H9 (cell line): ENCODE results near the gene FLACC1. TPM values are rescaled to one million over a fixed set of nuclear protein-coding genes. Genes with fewer than 3 reads are reported as not detected.

Source experiments
- DNase-seq: peaks from one replicate; pipeline ENCODE4 v3.0.0-alpha.2; 2017
- H2AFZ ChIP-seq: one replicate; pipeline ENCODE4 v1.6.1; 2013; ENCODE audit warnings: mild to moderate bottlenecking, low read length, control low read depth, moderate library complexity
- H2AK5ac ChIP-seq: 2 replicates; pipeline ENCODE4 v1.6.1; 2013; ENCODE audit warnings: low read length, control low read depth, mixed read lengths; ENCODE audit not compliant: insufficient read length
- H2BK120ac ChIP-seq: one replicate; pipeline ENCODE4 v1.6.1; 2013; ENCODE audit warnings: low read depth, mild to moderate bottlenecking, low read length, control low read depth, inconsistent platforms; ENCODE audit not compliant: poor library complexity, severe bottlenecking
- H2BK12ac ChIP-seq: 2 replicates; pipeline ENCODE4 v1.6.1; 2013; ENCODE audit warnings: low read length, control low read depth, mixed read lengths, low read depth; ENCODE audit not compliant: insufficient read length
- H2BK15ac ChIP-seq: 2 replicates; pipeline ENCODE4 v1.6.1; 2013; ENCODE audit warnings: low read depth, low read length, control low read depth
- H2BK20ac ChIP-seq: one replicate; pipeline ENCODE4 v1.6.1; 2013; ENCODE audit warnings: low read depth, mild to moderate bottlenecking, low read length, control low read depth, inconsistent platforms; ENCODE audit not compliant: poor library complexity, severe bottlenecking
- H2BK5ac ChIP-seq: 2 replicates; pipeline ENCODE4 v1.6.1; 2013; ENCODE audit warnings: low read length, control low read depth, mixed read lengths; ENCODE audit not compliant: insufficient read length
- H3K14ac ChIP-seq: 2 replicates; pipeline ENCODE4 v1.6.1; 2013; ENCODE audit warnings: low read length, control low read depth; ENCODE audit not compliant: insufficient read depth
- H3K18ac ChIP-seq: 2 replicates; pipeline ENCODE4 v1.6.1; 2013; ENCODE audit warnings: low read depth, mild to moderate bottlenecking, mixed read lengths, low read length, control low read depth; ENCODE audit not compliant: insufficient read length
- H3K23ac ChIP-seq: 2 replicates; pipeline ENCODE4 v1.6.1; 2013; ENCODE audit warnings: low read length, control low read depth, mixed read lengths, low read depth; ENCODE audit not compliant: insufficient read length
- H3K23me2 ChIP-seq: 2 replicates; pipeline ENCODE4 v1.6.1; 2013; ENCODE audit warnings: low read depth, mild to moderate bottlenecking, mixed read lengths, low read length, control low read depth; ENCODE audit not compliant: insufficient read length, poor library complexity, severe bottlenecking
- H3K27ac ChIP-seq: 2 replicates; pipeline ENCODE4 v1.5.1; 2013; ENCODE audit warnings: low read length, control low read depth, mixed read lengths, low read depth; ENCODE audit not compliant: insufficient read length
- H3K27me3 ChIP-seq: 2 replicates; pipeline ENCODE4 v1.6.1; 2013; ENCODE audit warnings: low read length, control low read depth, inconsistent platforms; ENCODE audit not compliant: insufficient read depth
- H3K4ac ChIP-seq: 2 replicates; pipeline ENCODE4 v1.6.1; 2013; ENCODE audit warnings: low read depth, mild to moderate bottlenecking, control low read depth, inconsistent platforms, low read length, moderate library complexity
- H3K4me1 ChIP-seq: 2 replicates; pipeline ENCODE4 v1.6.1; 2013; ENCODE audit warnings: low read length, control low read depth, inconsistent platforms; ENCODE audit not compliant: insufficient read depth
- H3K4me2 ChIP-seq: 2 replicates; pipeline ENCODE4 v1.6.1; 2013; ENCODE audit warnings: low read length, control low read depth, mixed read lengths; ENCODE audit not compliant: insufficient read length, insufficient read depth
- H3K56ac ChIP-seq: 2 replicates; pipeline ENCODE4 v1.6.1; 2013; ENCODE audit warnings: low read depth, mild to moderate bottlenecking, mixed read lengths, low read length, control low read depth; ENCODE audit not compliant: insufficient read length
- H3K79me1 ChIP-seq: 2 replicates; pipeline ENCODE4 v1.6.1; 2013; ENCODE audit warnings: low read depth, mild to moderate bottlenecking, moderate library complexity, low read length, control low read depth, inconsistent platforms; ENCODE audit not compliant: insufficient read depth, poor library complexity, severe bottlenecking
- H3K79me2 ChIP-seq: 2 replicates; pipeline ENCODE4 v1.6.1; 2013; ENCODE audit warnings: low read length, control low read depth, inconsistent platforms; ENCODE audit not compliant: insufficient read depth
- H3K9ac ChIP-seq: 2 replicates; pipeline ENCODE4 v1.6.1; 2013; ENCODE audit warnings: low read length, control low read depth, mixed read lengths; ENCODE audit not compliant: insufficient read length; ENCODE audit errors: extremely low read depth
- H3K9me3 ChIP-seq: one replicate; pipeline ENCODE4 v1.6.1; 2013; ENCODE audit warnings: low read depth, low read length, inconsistent platforms; ENCODE audit not compliant: control insufficient read depth
- H3T11ph ChIP-seq: one replicate; pipeline ENCODE4 v1.6.1; 2013; ENCODE audit warnings: mild to moderate bottlenecking, low read length, control low read depth, inconsistent platforms
- H4K20me1 ChIP-seq: one replicate; pipeline ENCODE4 v1.6.1; 2013; ENCODE audit not compliant: control insufficient read depth, insufficient read length, insufficient read depth
- H4K5ac ChIP-seq: 2 replicates; pipeline ENCODE4 v1.6.1; 2013; ENCODE audit warnings: low read depth, mild to moderate bottlenecking, mixed read lengths, low read length, control low read depth; ENCODE audit not compliant: insufficient read length
- H4K8ac ChIP-seq: replicated peaks from 2 replicates; pipeline ENCODE4 v1.6.1; 2013; ENCODE audit warnings: low read length, control low read depth, mixed read lengths, low read depth; ENCODE audit not compliant: insufficient read length
- H4K91ac ChIP-seq: 2 replicates; pipeline ENCODE4 v1.6.1; 2013; ENCODE audit warnings: low read depth, mild to moderate bottlenecking, moderate library complexity, mixed read lengths, low read length, control low read depth; ENCODE audit not compliant: insufficient read length
- H3K27ac Mint-ChIP-seq, 3 experiments: 2 replicates in 2 of 3; 3 replicates in 1 of 3; pipeline ENCODE4 v1.8.0; 2020 to 2021; ENCODE audit warnings: mixed read lengths in 3 of 3, mild to moderate bottlenecking in 1 of 3, moderate library complexity in 1 of 3
- H3K27me3 Mint-ChIP-seq: 2 replicates; pipeline ENCODE4 v1.8.0; 2021; ENCODE audit warnings: low read depth, mild to moderate bottlenecking, moderate library complexity, mixed read lengths
- H3K36me3 Mint-ChIP-seq, 3 experiments: 2 replicates in 2 of 3; 3 replicates in 1 of 3; pipeline ENCODE4 v1.8.0; 2020 to 2021; ENCODE audit warnings: low read depth in 3 of 3, mixed read lengths in 3 of 3; ENCODE audit not compliant: insufficient read depth in 1 of 3
- H3K4me1 Mint-ChIP-seq, 2 experiments: 2 replicates each; pipeline ENCODE4 v1.8.0; 2020; ENCODE audit warnings: mixed read lengths in 2 of 2
- H3K4me3 Mint-ChIP-seq, 2 experiments: 2 replicates in 1 of 2; 3 replicates in 1 of 2; pipeline ENCODE4 v1.8.0; 2020 to 2021; ENCODE audit warnings: mild to moderate bottlenecking in 2 of 2, mixed read lengths in 2 of 2, moderate library complexity in 1 of 2
- H3K9me3 Mint-ChIP-seq, 2 experiments: 2 replicates in 1 of 2; 3 replicates in 1 of 2; pipeline ENCODE4 v1.8.0; 2020; ENCODE audit warnings: mild to moderate bottlenecking in 2 of 2, mixed read lengths in 2 of 2, moderate library complexity in 1 of 2
- CTCF ChIP-seq: fragments of 200-600 bp; sonication (generic); conservative IDR thresholded peaks from 3 replicates; pipeline ENCODE4 v1.8.0; 2021; ENCODE audit warnings: antibody characterized with exemption, mild to moderate bottlenecking
- WGBS: extraction: QIAGEN DNeasy Blood & Tissue Kit; methylation state at CpG from one replicate; pipeline ENCODE4 v1.1.7; 2013; ENCODE audit warnings: missing lambda C conversion rate, low lambda C conversion rate, mixed read lengths; ENCODE audit not compliant: insufficient read length; ENCODE audit errors: extremely low coverage; 5-methylcytosine and 5-hydroxymethylcytosine counted together
- total RNA-seq: library from RNA; stranded (reverse); gene quantifications from 2 replicates; pipeline ENCODE4 v1.2.1, GENCODE V29; 2021

The FLACC1 gene
- total RNA-seq, 1 experiment from 2014 or later, result 0.42 TPM

DNA sequence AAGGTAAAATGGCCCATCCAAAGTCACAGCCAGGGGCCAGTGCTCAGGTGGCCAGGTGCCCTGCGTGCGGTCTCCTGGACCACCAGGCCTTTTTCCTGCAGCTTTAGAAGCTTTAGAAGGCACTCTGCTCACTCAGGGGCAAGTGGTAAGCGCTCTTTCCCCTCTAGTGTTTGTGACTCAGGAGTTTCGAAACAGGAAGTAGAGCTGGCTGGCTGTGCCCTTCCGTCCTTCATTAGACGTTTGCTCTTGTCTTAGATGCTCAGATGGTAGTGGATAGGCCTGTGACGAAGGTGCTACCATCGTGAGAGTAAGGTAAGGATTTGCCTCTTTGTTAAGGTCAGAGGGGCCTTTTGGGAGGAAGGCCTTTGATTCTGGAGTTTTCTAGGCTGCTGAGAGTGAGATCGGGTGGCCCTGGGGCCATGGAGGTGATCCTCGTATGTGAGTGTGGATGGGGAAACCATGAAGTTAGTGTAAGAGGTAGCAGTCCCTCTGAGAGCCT, 96.8 kb downstream of the FLACC1 start, which contains the start of gene CASP8:
TSS of gene CASP8 (plus strand) at position 235 of the 499 bp plus-strand sequence. CDS start 5,951 bp downstream, outside the sequence.
- no peak within 1 kb of the TSS for H3K23ac ChIP-seq
- Mint-ChIP-seq H3K4me1 (peaks cover 19 to 20% of the 10 kb centered on the region in 2 experiments), H3K27me3 (no peaks in the 10 kb centered on the region; the same call in 1 of the 2 replicates), H3K9me3 (no peaks in the 10 kb centered on the region), H3K36me3 (no peaks in the 10 kb centered on the region; a peak in 1 of 7 replicates), H3K4me3 (no peak within 1 kb of the TSS), H3K27ac (peak within 1 kb of the TSS in 1 of 3 experiments; percentile 70; a peak in 2 of 7 replicates)
- no peaks in the 10 kb centered on the region for H3K79me1 ChIP-seq
- no peak within 1 kb of the TSS for H4K91ac ChIP-seq
- H4K8ac ChIP-seq, result no peak within 1 kb of the TSS
- no peak for DNase-seq
- no peak for TF ChIP-seq CTCF
- H3K4ac ChIP-seq, result no peak within 1 kb of the TSS
- H4K5ac ChIP-seq, result no peak within 1 kb of the TSS
- peaks cover 7% of the 10 kb centered on the region; the same call in 1 of the 2 replicates for H3K4me1 ChIP-seq
- H3K79me2 ChIP-seq, result no peaks in the 10 kb centered on the region
- H2AK5ac ChIP-seq, result no peak within 1 kb of the TSS
- no peak within 1 kb of the TSS for H3T11ph ChIP-seq
- no peak within 1 kb of the TSS for H3K18ac ChIP-seq
- no peak within 1 kb of the TSS for H3K56ac ChIP-seq
- H3K9me3 ChIP-seq, result no peaks in the 10 kb centered on the region
- no peak within 1 kb of the TSS for H2BK5ac ChIP-seq
- H3K23me2 ChIP-seq, result no peaks in the 10 kb centered on the region
- H2BK120ac ChIP-seq, result no peak within 1 kb of the TSS
- no peak within 1 kb of the TSS for H2AFZ ChIP-seq
- no peak within 1 kb of the TSS for H2BK12ac ChIP-seq
- no peak within 1 kb of the TSS for H3K9ac ChIP-seq
- H2BK20ac ChIP-seq, result no peak within 1 kb of the TSS
- no CpG with 5 or more reads among the region's 10 CpGs for WGBS
- H4K20me1 ChIP-seq, result no peaks in the 10 kb centered on the region
- no peaks in the 10 kb centered on the region for H3K27me3 ChIP-seq
- no peak within 1 kb of the TSS for H2BK15ac ChIP-seq
- H3K14ac ChIP-seq, result no peak within 1 kb of the TSS
- H3K4me2 ChIP-seq, result no peak within 1 kb of the TSS
- H3K27ac ChIP-seq, result no peak within 1 kb of the TSS
